GM04504 (cell line): Measurements from ENCODE around the gene G6PD.
A peak's percentile ranks its signal among the peaks of the same experiment; 100 is the strongest.
"Not testable (repeated sequence)": the region's sequence is repeated elsewhere in the genome, so short reads cannot be mapped to it uniquely, and the experiment has no call there.

ENCODE experiments used
- DNase-seq: peaks from one replicate; pipeline ENCODE4 v3.0.0-alpha.2; 2012; ENCODE audit warnings: low read depth

The G6PD gene

GRCh38 chrX:154542723-154543424 lies 3.8 kb downstream of the G6PD start:
- DNase-seq, result no peak

- DNase-seq, result peak; percentile 86
Observed at GRCh38 chrX:154541896-154542722, 4.5 kb downstream of the G6PD start.

GRCh38 chrX:154541589-154541895 lies 5.1 kb downstream of the G6PD start:
- no peak for DNase-seq

DNA sequence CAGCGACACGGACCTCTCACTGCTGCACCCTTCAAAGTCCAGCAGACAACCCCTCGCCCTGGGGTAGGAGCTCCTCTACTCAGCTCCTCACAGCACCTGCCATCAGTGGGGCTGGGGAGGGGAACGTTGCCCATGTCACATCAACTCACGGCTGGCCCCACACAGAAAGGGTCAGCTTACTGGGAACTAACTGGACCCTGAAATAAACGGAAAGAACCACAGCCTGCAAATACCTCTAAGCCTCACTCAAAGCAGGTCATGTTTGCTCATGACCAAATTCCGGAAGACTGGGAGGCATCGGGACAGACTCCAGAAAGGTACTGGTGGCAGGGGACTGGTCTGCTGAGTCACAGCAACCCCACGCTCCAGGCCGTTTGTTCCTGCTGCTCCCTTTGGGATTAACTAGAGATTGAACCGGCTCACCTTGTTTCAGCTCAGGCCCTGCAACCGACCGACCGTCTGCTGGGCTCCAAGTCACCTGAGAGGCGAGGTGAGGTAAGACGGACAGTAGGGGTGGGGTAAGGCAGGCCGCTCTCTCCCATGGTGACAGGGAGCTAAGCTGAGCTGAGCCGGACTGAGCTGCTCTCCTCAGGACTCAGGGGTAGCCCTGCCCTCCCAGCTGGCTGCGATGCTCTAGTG lies 5.6 kb downstream of the G6PD start:
- DNase-seq, result no peak

- not testable (repeated sequence) for DNase-seq
Observed at GRCh38 chrX:154540365-154540764, 6.3 kb downstream of the G6PD start.

- DNase-seq, result no peak
Observed at GRCh38 chrX:154539077-154539476, 7.6 kb downstream of the G6PD start.

DNA sequence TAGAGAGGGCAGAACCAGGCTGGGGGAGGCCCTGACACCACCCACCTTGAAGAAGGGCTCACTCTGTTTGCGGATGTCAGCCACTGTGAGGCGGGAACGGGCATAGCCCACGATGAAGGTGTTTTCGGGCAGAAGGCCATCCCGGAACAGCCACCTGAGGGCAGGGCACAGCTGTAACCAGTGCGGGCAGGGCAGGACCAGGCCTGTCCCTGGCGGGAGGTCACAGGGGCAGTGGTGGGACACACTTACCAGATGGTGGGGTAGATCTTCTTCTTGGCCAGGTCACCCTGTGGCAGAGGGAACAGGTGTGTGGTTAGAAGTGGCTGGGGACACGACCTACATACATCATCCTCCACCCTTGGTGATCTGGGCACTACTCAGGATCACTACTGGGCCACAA lies 10.8 kb downstream of the G6PD start:
- no peak for DNase-seq

GRCh38 chrX:154534526-154535322 lies 11.9 kb downstream of the G6PD start:
- DNase-seq, result peak; percentile 59

- DNase-seq, result no peak
Observed at GRCh38 chrX:154532690-154533089, 14.0 kb downstream of the G6PD start.

DNA sequence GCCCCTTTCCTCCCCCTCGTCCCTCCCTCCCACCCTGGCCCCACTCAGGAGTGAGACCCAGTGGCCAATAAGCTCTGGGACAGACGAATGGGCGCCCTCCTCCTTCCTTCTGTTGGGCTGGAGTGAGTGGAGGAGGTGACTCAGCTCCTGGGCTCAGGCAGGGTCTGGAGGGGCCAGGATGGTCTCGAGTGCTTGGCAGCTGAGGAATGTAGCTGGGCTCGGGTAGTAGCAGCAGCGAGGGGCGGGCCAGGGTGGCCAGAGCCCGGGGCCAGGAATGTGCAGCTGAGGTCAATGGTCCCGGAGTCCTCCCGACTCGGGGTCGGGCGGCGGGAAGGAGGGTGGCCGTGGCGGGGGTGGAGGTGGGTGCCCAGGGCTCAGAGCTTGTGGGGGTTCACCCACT lies 15.0 kb downstream of the G6PD start:
- no peak for DNase-seq

GRCh38 chrX:154530286-154530685 lies 16.4 kb downstream of the G6PD start:
- DNase-seq, result no peak

DNA sequence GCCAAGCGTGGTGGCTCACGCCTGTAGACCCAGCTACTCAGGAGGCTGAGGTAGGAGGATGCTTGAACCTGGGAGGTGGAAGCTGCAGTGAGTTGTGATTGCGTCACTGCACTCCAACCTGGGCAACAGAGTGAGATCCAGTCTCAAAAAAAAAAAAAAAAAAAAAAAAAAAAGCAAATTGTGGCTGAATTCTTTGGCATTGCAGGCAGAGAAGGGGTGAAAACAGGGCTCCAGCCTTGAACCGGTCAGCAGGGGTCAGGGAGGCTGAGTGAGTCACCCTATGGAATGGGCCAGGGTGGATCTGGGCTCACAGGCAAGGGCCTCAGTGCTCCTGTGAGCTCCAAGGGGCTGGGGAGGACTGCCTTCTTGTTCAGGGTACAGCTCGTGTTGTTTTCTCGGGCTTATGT lies 17.4 kb downstream of the G6PD start:
- no peak for DNase-seq

DNA sequence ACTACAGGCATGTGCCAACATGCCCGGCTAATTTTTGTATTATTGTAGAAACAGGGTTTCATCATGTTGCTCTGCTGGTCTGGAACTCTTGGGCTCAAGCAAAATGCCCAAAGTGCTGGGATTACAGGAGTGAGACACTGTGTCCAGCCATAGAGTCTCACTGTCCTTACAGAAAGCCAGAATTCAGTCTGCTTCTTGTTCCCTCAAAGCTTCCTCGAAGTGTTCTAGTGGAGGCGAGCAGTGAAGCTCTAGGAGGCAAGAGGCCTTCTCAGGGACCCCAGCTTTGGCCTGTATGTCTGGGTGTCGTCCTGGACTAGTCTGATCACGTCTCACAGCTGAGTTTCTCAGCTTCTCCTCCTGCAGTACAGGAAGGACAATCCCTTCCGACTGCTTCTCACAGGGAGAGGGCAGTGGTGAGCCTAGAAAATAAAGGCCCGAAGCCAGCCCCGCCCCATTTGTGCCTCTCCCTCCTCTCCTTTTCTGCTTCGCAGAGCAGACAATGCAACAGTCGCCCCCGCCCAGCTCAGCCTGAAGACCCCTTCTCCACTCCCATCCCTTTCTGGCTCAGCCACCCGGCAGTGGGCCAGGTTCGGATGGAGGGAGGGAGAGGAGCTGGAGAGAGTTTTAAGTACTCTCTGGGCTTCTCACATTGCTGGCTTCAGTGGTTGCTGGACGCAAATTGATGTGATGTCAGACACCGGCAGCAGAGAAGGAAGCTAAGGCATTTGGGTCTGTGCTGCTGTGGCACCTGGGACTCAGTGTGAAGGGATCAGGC lies 19.6 kb downstream of the G6PD start:
- DNase-seq, result peak; percentile 58

- DNase-seq, result no peak
Observed at GRCh38 chrX:154525606-154526490, 20.8 kb downstream of the G6PD start.

DNA sequence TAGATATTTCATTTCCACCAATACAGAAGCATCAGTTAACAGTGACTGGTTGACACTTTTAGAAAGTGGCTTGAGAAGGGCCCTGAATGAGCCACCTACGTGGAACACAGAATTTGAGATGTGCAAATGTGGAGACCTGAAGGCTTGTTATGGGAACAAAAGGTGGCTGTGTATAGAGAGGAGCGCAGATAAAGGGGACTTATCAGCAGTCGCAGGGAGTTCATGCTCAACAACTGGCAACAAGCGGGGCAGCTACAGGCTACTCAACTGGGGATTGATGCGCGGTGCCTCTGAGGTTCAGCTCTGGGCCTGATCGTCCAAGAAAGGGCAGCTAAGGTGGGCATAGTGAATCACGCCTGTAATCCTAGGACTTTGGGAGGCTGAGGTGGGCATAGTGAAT lies 27.3 kb downstream of the G6PD start:
- no peak for DNase-seq

DNA sequence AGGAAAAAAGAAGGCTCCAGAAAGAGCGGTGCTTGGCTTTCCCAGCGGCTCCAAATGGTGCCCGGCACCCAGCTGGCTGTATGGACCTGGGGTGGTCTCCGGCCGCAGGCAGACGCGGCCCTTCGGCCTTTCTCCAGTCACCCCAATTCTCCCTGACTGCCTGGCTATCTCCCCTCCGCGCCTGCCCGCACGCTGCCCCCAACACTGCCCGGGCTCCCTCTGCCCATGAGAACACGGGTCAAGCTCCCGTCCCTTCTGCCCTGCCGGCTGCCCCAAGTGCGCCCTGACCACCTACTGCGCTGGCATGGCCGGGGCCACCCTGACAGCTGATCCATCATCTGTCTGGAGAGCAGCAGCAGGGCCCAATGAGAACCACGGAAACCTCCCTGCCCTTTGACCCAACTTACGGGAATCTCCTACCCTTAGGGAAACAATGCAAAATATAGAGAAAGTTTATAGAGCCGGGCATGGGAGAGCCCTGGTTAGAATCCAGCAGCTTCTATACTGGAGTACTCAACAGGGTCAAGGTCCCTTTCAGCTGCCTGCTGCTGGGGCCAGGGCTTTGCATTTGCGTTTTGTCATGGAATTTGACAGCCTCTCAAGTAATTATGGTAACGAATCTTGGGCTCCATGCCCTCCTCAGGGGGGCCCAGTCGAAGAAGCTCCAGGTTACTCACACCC lies 29.4 kb downstream of the G6PD start:
- DNase-seq, result no peak

GRCh38 chrX:154516656-154517100 lies 30.0 kb downstream of the G6PD start:
- peak; percentile 17 for DNase-seq

GRCh38 chrX:154515966-154516655 lies 30.5 kb downstream of the G6PD start, which contains the start of gene FAM3A:
Gene FAM3A, minus strand, starts transcription at chrX:154516232. Its CDS starts 460 bp downstream, at chrX:154515772.
- DNase-seq, result peak; percentile 69
